Fibroblast of skin of right quadriceps (primary cell): Measurements from ENCODE around the gene RANGAP1.
A peak's percentile ranks its signal among the peaks of the same experiment; 100 is the strongest.

Experiments used
- DNase-seq: peaks from one replicate; pipeline ENCODE4 v3.0.0-alpha.2; 2013

Gene RANGAP1

DNA sequence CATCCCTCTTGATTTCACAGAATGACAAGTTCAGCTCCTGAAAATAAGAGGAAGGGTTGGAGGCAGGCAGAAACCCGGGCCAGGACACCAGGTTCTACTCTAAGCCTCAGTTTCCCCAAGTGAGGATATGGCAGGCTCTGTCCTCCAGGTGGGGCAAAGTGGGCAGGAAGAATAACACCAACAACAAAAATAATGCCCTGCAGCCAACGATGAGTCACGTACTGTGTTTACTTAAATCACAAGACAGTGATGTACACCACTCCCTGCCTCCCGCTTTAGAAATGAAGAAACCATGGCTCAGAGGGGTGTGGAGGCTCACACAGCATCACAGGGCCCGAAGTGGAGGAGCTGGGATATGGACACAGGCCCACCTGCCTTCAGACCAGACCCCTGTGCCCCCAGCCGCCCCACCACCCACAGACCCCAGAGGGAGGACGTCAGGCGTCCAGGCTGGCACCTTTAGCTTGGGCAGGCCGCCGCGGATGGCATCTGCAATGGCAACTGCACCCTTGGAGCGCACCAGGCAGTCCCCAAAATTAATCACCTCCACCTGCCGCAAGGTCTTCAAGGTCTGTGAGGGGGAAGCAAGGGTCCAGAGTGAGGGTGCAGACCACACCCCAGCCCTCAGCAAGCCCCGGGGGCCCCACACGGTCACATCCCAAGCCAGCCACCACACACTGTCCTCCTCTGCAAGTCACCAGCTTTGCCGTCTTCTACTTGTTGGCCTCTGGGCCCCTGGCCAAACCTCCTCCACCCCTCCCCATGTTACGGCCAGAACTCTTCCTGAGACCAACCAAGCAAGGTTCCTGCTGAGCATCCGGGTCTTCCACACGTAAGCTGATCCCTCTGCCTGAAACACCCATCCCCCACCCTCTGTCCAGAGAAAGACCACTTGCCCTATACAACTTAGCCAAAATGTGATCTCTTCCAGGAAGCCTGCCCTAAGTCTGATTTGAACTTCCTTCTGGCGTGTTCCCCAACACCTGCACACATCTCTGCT is 29.4 kb downstream of the RANGAP1 start:
- peak; percentile 11 for DNase-seq

DNA sequence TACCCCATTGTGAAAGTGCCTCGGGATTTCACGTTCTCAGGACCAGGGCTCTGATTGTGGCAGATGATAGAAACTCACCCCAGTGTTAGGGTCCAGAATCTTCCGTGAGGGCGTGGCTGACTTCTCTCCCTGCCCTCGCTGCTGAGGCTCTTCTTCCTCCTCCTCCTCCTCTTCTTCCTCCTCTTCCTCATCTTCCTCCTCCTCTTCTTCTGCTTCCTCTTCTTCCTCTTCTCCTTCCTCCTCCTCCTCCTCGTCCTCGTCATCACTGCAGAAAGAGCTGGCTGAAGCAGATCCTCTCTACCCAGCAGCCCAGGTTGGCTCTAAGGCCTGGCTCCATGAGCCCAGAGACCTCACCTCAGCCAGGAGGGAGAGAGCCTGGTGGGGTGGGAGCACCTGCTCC is 31.8 kb downstream of the RANGAP1 start:
- no peak for DNase-seq

DNA sequence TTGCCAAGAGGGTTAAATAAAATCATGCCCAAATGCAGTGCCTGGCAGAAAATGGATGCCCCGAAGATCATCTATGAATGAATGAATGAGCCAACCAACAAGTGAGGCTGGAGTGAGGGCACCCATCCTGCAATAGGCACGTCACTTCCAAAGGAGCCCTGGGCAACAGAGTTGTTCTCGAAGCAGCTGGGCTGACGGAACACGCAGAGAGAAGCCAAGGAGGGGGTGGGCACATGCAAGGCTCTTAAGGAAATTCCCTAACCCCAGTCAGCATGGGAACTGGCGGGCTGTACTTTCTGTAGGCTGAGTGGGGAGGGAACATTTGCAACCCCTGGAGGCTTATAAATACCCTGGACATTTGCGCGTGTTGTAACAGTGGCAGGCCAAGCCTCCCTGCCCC is 33.6 kb downstream of the RANGAP1 start:
- no peak for DNase-seq

DNA sequence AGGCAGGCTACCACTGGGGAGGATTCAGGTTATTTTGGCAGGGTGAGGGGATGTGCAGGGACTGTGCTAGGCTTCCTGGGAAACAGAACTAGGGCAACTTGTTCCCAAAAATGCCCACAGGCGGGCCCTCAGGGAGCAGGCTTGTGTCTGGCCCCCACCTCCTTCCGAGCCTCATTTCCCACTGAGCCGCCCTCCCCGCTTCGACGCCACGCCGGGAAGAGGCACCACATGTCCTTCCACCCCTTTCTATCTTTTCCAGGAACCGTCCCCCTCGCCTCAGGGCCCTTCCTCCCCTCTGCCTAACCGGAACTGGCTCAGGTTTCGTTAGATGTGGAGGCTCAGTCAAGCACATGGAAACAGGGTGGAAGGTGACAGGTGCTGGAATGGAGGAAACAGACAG is 35.9 kb downstream of the RANGAP1 start:
- no peak for DNase-seq

DNA sequence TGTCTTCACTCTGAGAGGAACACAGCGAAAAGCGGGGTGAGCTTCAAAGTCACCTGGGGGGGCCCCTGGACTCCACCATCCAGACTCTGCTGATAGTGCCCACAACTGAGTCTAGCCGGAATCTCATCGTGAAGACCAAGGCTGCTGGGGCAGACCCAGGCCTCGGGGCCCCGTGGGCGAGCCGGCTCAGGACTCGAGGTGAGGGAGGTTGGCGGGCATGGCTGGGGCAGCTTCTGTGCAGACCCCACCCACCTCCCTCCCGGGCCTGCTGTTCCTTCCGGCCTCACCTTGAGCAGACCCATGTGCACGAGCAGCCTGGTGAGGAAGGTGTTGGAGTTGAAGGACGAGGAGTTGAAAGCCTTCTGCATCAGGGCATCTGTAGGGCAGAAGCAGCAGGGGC is 36.5 kb downstream of the RANGAP1 start:
- DNase-seq = no peak

DNA sequence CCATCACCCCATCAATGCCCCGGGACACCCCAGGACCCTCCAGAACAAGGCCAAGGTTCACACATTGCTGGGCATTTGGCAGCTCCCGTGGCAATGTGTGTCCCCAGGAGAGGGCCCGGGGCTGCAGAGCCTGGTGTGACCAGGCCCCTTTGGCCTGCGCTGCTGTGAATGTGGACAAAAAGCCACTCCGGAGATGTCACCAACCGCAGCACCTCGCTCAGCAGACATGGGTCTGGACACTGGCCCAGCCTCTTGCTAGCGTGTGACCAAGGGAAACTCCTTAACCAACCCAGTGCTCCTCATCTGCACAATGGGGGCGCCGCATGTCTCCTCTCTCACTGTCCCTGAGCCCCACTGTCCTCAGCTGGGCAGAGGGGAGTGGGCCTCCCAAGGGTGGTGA is 37.2 kb downstream of the RANGAP1 start:
- no peak for DNase-seq

DNA sequence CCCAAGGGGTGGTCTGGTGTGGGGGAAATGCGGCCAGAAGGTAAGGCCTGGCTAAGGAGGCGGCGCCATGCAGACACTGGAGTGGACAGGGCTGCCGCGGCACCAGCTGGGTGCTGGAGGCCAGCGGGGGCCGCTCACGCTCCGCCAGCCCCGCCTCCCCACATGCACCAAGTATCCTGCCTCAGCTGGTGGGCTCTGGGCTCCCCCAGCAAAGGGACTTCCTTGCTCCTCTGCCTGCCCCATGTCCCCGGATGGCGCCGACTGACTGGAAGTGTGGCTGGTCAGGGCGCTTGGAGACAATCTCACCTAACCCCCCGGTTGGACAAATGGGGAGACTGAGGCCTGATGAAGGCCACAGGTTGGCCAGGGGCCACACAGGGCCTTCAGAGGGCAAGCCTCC is 37.7 kb downstream of the RANGAP1 start:
- DNase-seq = no peak

DNA sequence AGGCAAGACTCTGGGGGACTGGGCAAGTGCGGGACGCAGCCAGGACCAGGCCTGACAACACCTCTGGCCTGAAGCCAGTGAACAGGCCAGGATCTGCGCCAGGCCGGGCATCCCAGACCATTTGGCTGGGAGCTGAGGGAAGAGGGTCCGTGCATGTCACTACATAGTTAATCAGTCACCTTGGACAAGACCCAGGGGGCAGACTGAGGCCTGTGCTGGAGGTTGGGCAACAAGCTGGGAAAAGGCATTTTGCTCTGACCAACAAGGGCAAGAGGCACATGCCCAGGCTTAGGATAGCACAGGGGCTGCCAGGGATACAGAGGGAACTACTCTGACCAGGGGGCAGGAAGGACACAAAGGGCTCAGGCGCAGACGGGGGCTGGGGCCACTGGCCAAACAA is 38.3 kb downstream of the RANGAP1 start:
- no peak for DNase-seq

DNA sequence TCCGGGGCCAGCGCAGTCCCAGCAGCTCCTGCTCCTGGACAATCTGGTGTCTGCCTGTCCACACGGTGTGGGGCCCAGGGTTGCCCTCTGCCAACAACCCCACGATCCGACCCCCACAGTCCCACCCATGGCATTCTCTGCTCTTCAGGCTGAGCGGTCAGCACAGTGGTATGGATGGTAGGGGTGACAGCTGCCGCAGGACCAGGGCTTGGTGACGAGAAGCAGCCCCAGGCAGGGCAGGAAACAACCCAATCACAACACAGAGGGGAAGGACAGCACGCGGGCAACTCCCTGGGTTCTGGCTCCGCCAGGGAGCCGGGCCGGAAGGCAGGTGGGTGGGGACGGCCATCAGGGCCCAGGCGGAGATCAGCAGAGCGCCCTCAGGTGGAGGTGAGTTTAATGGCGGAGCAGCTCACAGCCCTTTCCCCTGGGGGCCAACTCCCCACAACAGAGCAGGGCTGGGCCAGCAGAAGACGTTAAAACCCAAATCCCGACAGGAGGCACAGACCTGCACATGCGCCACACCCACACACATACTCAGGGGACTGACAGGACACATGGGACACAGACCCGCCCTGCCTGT is 40.0 kb downstream of the RANGAP1 start:
- no peak for DNase-seq

DNA sequence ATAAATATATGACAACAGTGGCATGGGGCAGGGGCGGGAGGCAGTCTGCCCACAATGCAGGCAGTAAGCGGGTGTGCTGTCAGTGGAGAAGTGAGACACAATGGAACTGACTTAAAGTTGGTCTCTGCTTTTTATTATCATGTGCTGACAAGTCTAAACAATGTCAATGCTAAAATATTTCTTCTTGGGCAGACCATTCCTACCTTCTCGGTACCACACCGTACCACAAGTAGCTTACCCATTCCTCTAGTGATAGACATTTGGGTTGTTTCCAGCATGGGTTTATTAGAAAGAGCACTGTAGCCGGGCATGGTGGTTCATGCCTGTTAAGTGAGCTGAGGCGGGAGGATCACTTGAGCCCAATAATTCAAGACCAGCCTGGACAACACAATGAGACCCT is 42.6 kb downstream of the RANGAP1 start:
- DNase-seq = no peak

DNA sequence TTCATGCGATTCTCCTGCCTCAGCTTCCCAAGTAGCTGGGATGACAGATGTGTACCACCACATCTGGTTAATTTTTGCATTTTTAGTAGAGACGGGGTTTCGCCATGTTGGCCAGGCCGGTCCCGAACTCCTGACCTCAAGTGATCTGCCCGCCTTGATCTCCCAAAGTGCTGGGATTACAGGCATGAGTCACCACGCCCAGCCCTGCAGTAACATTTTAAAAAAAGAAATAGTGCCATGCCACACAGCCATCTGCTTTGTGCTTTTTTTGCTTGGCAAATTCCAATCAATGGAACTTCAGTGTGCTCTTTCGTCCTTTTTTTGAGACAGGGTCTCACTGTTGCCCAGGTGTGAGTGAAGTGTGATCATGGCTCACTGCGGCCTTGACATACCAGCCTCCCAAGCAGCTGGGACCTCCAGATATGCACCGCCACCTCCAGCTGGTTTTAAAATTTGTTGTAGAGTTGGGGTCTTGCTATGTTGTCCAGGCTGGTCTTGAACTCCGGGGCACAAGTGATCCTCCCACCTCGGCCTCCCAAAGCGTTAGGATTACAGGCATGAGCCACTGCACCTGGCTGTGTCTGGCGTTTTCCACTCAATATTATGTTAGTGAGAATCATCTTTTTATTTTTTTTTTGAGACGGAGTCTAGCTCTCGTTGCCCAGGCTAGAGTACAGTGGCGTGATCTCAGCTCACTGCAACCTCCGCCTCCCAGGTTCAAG is 43.4 kb downstream of the RANGAP1 start:
- no peak for DNase-seq

DNA sequence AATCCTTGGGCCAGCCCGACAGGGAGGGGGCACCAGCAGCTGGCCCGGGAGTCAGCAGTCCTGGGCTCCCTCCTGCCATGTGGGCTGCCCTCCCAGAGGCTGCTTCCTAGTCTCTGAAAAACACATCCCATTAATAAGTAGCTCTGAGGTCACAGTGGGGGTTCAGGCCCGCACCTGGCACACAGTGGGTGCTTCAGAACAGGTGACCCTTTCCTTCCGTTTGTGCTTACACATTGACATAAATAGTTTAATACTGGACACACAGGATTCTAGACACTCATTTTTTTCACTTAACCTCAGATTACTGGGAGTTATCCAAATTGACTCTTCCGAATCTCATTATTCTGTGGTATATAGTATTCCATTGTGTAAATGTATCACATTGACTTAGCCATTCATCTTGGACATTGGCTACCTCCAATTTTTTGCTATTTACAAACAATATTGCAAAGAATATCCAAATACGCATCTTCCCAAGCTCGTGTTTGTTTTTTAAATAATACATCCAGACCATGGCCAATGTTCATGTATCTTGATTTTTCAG is 44.8 kb downstream of the RANGAP1 start:
- no peak for DNase-seq

DNA sequence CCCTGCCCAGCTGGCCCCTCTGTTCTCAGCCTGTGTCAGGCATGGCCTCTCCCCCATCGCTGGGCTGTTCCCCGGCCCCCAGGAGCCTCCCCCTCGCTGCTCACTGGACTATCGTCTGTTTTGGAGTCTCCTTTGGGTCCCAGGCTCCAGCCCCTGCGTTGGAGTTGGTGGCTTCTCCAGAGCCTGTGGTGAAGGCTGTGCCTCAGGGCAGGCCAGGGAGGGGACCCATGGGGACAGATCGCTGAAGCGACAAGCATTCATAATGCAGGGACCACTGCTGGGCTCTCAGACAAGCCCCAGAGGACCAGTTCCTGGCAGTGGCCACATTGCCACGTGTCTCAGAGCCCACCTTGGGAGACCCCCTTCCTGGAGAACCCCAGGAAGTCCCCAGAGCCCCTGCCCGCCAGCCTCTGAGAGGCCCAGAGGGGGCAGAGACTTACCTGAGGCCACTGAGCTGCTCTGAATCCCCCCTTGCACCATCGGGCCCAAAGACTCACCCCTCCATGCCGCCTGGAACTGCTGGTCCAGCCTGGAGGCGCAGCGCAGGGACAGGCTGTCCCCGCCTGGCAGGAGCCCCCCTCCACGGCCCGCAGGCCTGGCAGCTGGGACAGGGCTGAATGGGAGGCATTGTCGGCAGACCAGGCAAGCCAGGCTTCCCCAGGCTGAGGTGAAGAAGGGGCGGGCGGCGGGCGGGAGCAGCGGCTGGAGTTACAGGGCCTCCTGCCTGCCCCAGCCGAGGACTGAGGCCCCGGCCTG is 45.4 kb downstream of the RANGAP1 start, which contains the start of gene CHADL:
CHADL (minus strand) TSS at position 555 of the 756 bp plus-strand sequence; CDS start at position 505, 50 bp downstream.
- DNase-seq = no peak

DNA sequence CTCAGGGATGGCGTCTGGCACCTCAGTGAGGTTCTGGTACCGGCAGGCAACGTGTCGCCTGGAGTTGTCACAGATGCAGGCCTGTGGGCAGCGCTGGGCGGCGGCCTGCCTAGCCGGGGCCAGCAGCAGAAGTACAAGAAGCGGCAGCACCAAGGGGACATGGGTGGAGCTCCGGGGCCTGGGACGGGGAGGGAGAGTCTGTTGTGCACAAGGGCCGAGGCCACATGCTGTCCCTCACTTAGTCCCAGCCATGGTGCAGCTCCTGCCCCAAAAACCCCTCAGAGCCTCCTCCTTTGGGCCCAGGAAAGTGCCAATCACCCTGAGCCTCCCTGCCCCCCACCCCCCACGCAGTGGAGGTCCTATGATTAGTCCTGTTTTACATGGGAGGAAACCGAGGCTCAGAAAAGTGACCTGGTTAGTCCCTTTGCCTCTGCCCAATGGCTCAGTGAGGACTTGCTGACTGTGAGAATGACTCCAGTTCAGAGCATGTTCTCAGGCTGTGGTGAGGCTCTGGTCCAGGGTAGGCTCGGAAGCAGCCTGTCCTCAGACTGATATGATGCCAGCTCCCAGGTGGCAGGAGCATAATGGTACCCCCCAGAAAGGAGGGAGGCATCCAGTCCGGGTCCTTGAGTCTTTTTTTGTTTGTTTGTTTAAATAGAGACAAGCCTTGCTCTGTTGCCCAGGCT is 46.4 kb downstream of the RANGAP1 start:
- DNase-seq = no peak

DNA sequence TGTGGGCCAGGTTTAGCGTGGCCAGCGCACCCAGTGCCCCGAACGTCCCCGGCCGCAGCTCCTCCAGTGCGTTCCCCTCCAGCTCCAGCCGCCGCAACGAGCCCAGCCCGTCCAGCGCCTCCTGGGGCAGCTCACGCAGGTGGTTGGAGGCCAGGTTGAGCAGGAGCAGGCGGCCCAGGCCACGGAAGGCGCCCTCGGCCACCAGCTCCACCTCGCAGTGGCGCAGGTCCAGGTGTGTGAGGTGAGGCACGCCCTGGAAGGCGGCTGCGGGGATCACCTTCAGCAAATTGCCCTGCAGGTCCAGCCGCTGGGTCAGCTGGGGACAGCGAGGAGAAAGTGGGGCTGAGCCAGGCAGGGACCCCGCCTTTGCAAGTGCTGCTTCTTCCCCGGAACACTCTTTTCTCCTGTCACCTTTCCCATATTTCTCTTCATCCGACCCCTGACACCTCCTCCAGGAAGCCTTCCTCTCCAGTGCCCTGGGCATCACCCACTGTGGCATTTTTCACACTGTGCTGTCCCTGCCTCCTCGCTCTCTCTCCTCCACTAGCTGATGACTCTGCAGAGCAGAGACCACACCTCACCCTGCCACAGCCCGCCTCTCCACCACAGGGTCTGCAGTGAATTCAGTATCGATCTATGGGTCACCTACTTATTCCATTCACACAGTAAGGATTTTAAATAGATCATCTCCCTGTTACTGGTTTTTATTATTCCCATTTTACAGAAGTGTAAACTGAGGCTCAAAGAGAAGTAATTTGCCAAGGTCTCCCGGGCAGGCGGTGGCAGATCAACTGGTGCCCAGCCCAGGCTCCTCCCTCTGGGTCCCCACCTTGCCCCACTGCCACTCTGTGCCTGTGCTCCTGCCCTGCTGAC is 47.2 kb downstream of the RANGAP1 start:
- no peak for DNase-seq

DNA sequence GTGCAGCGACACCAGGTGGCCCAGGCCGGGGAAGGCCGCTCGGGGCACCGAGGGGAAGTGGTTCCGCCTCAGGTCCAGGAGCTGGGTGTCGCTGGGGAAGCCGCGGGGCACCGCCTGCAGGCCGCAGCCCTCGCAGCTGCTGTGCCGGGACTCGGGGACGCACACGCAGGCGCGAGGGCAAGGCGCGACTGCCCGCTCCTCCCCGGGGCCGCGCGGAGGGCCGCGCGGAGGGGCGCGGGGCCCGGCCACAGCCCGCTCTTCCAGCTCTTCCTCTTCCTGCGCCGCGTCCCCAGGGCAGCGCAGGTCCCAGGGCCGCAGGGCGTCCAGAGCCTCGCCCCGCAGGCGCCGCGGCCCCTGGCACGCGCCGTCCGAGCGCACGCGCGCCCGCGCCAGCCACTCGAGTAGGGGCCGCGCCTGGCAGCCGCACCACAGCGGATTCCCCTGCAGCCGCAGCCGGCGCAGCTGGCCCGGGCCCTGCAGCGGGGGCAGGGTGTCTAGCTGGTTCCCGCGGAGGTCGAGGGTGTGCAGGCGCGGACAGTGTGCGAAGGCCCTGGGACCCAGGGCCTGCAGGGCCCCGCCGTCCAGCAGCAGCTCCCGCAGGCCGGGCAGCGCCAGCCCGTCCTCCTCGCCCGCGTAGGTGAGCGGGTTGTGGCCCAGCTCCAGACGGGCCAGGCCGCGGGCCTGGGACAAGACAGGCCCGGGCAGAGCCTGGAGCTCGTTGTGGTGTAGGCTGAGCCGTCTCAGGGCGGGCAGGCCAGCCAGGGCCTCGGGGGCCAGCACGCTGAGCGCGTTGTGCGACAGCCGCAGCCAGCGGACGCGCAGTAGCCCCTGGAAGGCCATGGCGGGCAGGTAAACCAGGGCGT is 48.0 kb downstream of the RANGAP1 start:
- DNase-seq = peak; percentile 38

DNA sequence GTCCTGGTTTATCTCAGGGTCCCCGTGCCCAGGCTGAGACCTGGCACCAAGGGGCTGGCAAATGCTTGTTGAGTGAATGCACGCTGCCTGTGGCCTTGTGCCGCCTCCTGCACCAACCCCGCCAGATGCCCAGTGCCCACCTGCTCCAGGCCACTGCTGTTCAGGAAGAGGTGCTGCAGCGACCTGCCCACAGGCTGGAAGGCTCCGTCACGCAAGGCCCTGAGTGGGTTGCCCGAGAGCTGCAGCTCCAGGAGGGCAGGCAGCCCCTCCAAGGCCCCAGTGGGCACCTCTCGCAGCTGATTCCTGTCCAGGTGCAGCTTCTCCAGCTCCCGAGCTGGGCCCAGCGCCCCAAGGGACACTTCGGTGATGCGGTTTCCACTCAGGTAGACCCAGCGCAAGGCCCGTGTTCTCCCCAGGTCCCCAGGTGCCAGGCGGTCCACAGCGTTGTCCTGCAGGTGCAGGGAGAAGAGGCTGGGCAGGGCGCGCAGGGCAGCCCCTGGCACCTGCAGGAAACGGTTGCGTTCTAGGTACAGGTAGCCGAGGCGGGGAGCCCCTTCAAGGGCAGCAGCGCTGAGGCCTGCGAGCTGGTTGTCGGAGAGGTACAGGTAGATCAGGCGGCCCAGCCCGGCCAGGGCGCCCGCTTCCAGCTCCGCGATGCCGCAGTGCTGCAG is 48.8 kb downstream of the RANGAP1 start:
- no peak for DNase-seq

DNA sequence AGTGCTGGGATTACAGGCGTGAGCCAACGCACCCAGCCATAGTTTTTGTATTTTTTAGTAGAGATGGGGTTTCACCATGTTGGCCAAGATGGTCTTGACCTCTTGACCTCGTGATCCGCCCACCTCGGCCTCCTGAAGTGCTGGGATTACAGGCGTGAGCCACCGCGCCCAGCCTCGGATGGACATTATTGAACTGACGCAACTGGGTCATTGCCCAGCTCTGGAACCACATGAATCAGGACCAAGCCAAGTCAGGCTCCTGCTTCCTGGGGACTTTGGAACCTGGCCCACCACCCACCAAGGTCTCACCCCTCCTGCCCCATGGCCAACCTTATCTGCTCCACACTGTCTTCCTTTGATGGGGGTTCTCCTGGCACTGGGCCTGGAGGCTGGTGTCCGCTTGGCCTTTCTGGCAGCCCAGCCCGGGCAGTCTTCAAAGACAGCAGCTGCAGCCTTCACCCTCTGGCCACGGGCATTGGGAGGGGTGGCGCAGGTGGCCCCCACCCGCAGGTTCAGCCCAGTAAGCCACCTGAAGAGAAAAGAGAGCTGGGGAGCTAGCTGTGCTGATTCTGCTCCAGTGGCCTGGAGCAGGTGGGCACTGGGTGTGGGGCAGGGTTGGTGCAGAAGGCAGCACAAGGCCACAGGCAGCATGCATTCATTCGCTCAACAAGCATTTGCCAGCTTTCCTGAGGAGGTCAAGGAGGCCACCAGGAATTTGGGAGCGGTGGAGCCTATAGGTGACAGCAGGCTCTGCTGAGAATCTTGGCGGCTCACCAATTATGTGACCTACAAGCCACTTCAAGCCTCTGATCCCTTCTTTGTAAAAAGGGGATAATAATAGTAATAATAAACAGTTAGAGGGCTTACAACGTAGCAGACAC is 50.9 kb downstream of the RANGAP1 start:
- DNase-seq = no peak
